ENCODE results near the gene HOXB2.
"Not testable (repeated sequence)": the region's sequence is repeated elsewhere in the genome, so short reads cannot be mapped to it uniquely, and the experiment has no call there.

Gene HOXB2

GRCh38 chr17:48542698-48543106 lies 2.2 kb downstream of the HOXB2 start:
- DNase-seq (ENCODE audit: low read depth): no peak
- TF ChIP-seq CTCF (IDR thresholded peaks at IDR 0.05; ENCODE audit: insufficient read depth, low read depth, low read length, missing control alignments): no peak
- H3K4me3 ChIP-seq (ENCODE audit: low read depth, low read length): peak overlapping the region; percentile 33

GRCh38 chr17:48542114-48542656 lies 2.7 kb downstream of the HOXB2 start:
- no peak for TF ChIP-seq CTCF (IDR thresholded peaks at IDR 0.05; ENCODE audit: insufficient read depth, low read depth, low read length, missing control alignments)
- no peak overlapping the region for H3K4me3 ChIP-seq (ENCODE audit: low read depth, low read length)
- no peak for DNase-seq (ENCODE audit: low read depth)

GRCh38 chr17:48541577-48542113 lies 3.3 kb downstream of the HOXB2 start:
- DNase-seq (ENCODE audit: low read depth): no peak
- no peak overlapping the region for H3K4me3 ChIP-seq (ENCODE audit: low read depth, low read length)
- no peak for TF ChIP-seq CTCF (IDR thresholded peaks at IDR 0.05; ENCODE audit: insufficient read depth, low read depth, low read length, missing control alignments)

GRCh38 chr17:48541036-48541576 lies 3.8 kb downstream of the HOXB2 start:
- no peak for TF ChIP-seq CTCF (IDR thresholded peaks at IDR 0.05; ENCODE audit: insufficient read depth, low read depth, low read length, missing control alignments)
- no peak overlapping the region for H3K4me3 ChIP-seq (ENCODE audit: low read depth, low read length)
- DNase-seq (ENCODE audit: low read depth): no peak

- H3K4me3 ChIP-seq (ENCODE audit: low read depth, low read length): no peak overlapping the region
- DNase-seq (ENCODE audit: low read depth): no peak
- no peak for TF ChIP-seq CTCF (IDR thresholded peaks at IDR 0.05; ENCODE audit: insufficient read depth, low read depth, low read length, missing control alignments)
These were observed 4.7 kb downstream of the HOXB2 start for GRCh38 chr17:48540213-48540612.

- TF ChIP-seq CTCF (IDR thresholded peaks at IDR 0.05; ENCODE audit: insufficient read depth, low read depth, low read length, missing control alignments): no peak
- H3K4me3 ChIP-seq (ENCODE audit: low read depth, low read length): no peak overlapping the region
- DNase-seq (ENCODE audit: low read depth): no peak
These were observed 5.7 kb downstream of the HOXB2 start for GRCh38 chr17:48539177-48539576.

- no peak for DNase-seq (ENCODE audit: low read depth)
- no peak overlapping the region for H3K4me3 ChIP-seq (ENCODE audit: low read depth, low read length)
- no peak for TF ChIP-seq CTCF (IDR thresholded peaks at IDR 0.05; ENCODE audit: insufficient read depth, low read depth, low read length, missing control alignments)
These were observed 7.6 kb downstream of the HOXB2 start for GRCh38 chr17:48537316-48537715.

- DNase-seq (ENCODE audit: low read depth); H3K4me3 ChIP-seq (ENCODE audit: low read depth, low read length): not testable (repeated sequence)
These were observed 8.9 kb downstream of the HOXB2 start for GRCh38 chr17:48535793-48536559.
